Right cardiac atrium (tissue), 5 donors: ENCODE measurements around the gene SPATA1. TPM values are rescaled to one million over a fixed set of nuclear protein-coding genes. Genes with fewer than 3 reads are reported as not detected.
"Not testable (repeated sequence)": the region's sequence is repeated elsewhere in the genome, so short reads cannot be mapped to it uniquely, and the experiment has no call there.

ENCODE experiments used
- ATAC-seq, 2 donors: fragments of 200-7000 bp; cut with Tn5 transposase; one replicate each; pipeline versions ENCODE4 v1.8.0 to v1.9.1; 2020; ENCODE audit warnings: moderate library complexity in 2 of 2, mild to moderate bottlenecking in 1 of 2
- DNase-seq, 3 donors: peaks; one replicate each; pipeline ENCODE4 v3.0.0-alpha.2; 2020
- H3K27ac ChIP-seq: one replicate; pipeline ENCODE4 v1.5.1; 2013; ENCODE audit warnings: mild to moderate bottlenecking, low read length, control low read depth, moderate library complexity
- H3K27me3 ChIP-seq: one replicate; pipeline ENCODE4 v1.6.1; 2013; ENCODE audit not compliant: control insufficient read depth, insufficient read depth
- H3K4me1 ChIP-seq: one replicate; pipeline ENCODE4 v1.6.1; 2013; ENCODE audit warnings: low read length; ENCODE audit not compliant: control insufficient read depth, insufficient read depth
- H3K4me3 ChIP-seq: one replicate; pipeline ENCODE4 v1.5.1; 2013; ENCODE audit warnings: low read length, control low read depth
- H3K9me3 ChIP-seq: one replicate; pipeline ENCODE4 v1.6.1; 2013; ENCODE audit warnings: low read length; ENCODE audit not compliant: control insufficient read depth
- WGBS: extraction: QIAGEN DNeasy Blood & Tissue Kit; methylation state at CpG from one replicate; pipeline ENCODE4 v1.1.7; 2013; 5-methylcytosine and 5-hydroxymethylcytosine counted together
- intact Hi-C, 4 donors: fragments of 100-400 bp; cut with DNase I; formaldehyde crosslinking; loops; one replicate each; pipeline versions ENCODE4 v1.11.0 to v1.14.0; 2022 to 2023
- polyA plus RNA-seq: library from polyadenylated mRNA; stranded (reverse); fragments of 200-250 nt; gene quantifications from one replicate; pipeline ENCODE4 v1.2.3, GENCODE V29; 2013
- total RNA-seq, 4 donors: library from RNA; stranded (reverse); fragmentation: NEBNext Ultra II Directional; extraction: Animal tissue kit (Norgen Biotek cat#: 25700); gene quantifications; one replicate each; pipeline ENCODE4 v1.2.1, GENCODE V29; 2021
- donor health status: healthy with polysubstance abuse.
- donor health status: DM: no; HTN: yes; CAD: no.
- donor health status: DM: no; HTN: no; CAD: no.
- donor health status: DM: no; HTN: yes; CAD: no; lungs with severe emphysema.
- donor health status: DM: yes; HTN: yes; CAD: no.

Gene SPATA1
- total and polyA plus RNA-seq, 5 donors = 0.57 to 2.5 (median 1.4) TPM

- DNase-seq (no peak), ATAC-seq (peak; percentile 40 to 48)
- WGBS = 60% methylated on average over 1 of the region's 1 CpG
- intact Hi-C loops = no loop called here
- H3K4me3 ChIP-seq = no peak overlapping the region
- H3K27me3 ChIP-seq = no peaks in the 10 kb centered on the region
- no peaks in the 10 kb centered on the region for H3K9me3 ChIP-seq
- H3K4me1 ChIP-seq = no peaks in the 10 kb centered on the region
- H3K27ac ChIP-seq = no peak overlapping the region
These were observed 13.5 kb upstream of the SPATA1 start for GRCh38 chr1:84492726-84493125.

GRCh38 chr1:84493747-84494146 is 12.4 kb upstream of the SPATA1 start:
- Histone ChIP-seq H3K4me3 (no peak overlapping the region), H3K4me1 (no peaks in the 10 kb centered on the region), H3K27me3 (no peaks in the 10 kb centered on the region), H3K9me3 (no peaks in the 10 kb centered on the region), H3K27ac (no peak overlapping the region)
- 63% methylated on average over 1 of the region's 1 CpG for WGBS
- intact Hi-C loops = no loop called here
- ATAC-seq (no peak), DNase-seq (no peak)

- Histone ChIP-seq H3K9me3 (no peaks in the 10 kb centered on the region), H3K27me3 (no peaks in the 10 kb centered on the region), H3K4me1 (no peaks in the 10 kb centered on the region), H3K27ac (no peak overlapping the region), H3K4me3 (no peak overlapping the region)
- 84% methylated on average over 3 of the region's 3 CpGs for WGBS
- DNase-seq (no peak), ATAC-seq (no peak)
- intact Hi-C loops = no loop called here
These were observed 9.7 kb upstream of the SPATA1 start for GRCh38 chr1:84496498-84496897.

- no peak overlapping the region for H3K27ac ChIP-seq
- WGBS = 41% methylated on average over 2 of the region's 2 CpGs
- no peaks in the 10 kb centered on the region for H3K4me1 ChIP-seq
- no peaks in the 10 kb centered on the region for H3K27me3 ChIP-seq
- no peak for DNase-seq
- intact Hi-C loops = no loop called here
- H3K4me3 ChIP-seq = no peak overlapping the region
- no peak for ATAC-seq
- H3K9me3 ChIP-seq = no peaks in the 10 kb centered on the region
These were observed 8.4 kb upstream of the SPATA1 start for GRCh38 chr1:84497631-84498275.

GRCh38 chr1:84502927-84503326 is 3.3 kb upstream of the SPATA1 start:
- Histone ChIP-seq H3K4me1 (no peaks in the 10 kb centered on the region), H3K27me3 (no peaks in the 10 kb centered on the region), H3K9me3 (no peaks in the 10 kb centered on the region), H3K4me3 (peak overlapping the region; percentile 90), H3K27ac (no peak overlapping the region)
- DNase-seq (no peak), ATAC-seq (no peak)
- intact Hi-C loops = no loop called here
- 38% methylated on average over 5 of the region's 5 CpGs for WGBS

- no peaks in the 10 kb centered on the region for H3K4me1 ChIP-seq
- ATAC-seq = no peak
These were observed 1.4 kb upstream of the SPATA1 start for GRCh38 chr1:84504580-84505492.

GRCh38 chr1:84505493-84506001 is 639 bp upstream of the SPATA1 start:
- H3K4me3 ChIP-seq = peak overlapping the region; percentile 90
- H3K4me1 ChIP-seq = no peaks in the 10 kb centered on the region
- DNase-seq (peak; percentile 80 to 89 (median 89)), ATAC-seq (peak; percentile 80 to 83)
- intact Hi-C loops = no loop called here
- no peaks in the 10 kb centered on the region for H3K9me3 ChIP-seq
- no peaks in the 10 kb centered on the region for H3K27me3 ChIP-seq
- WGBS = under 1% methylated on average over 47 of the region's 47 CpGs
- H3K27ac ChIP-seq = peak overlapping the region; percentile 96

More at GRCh38 chr1:84504580-84505492, 1.4 kb upstream of the SPATA1 start:
- Histone ChIP-seq H3K27me3 (no peaks in the 10 kb centered on the region), H3K27ac (peak overlapping the region; percentile 96), H3K9me3 (no peaks in the 10 kb centered on the region), H3K4me3 (peak overlapping the region; percentile 90)
- no peak for DNase-seq
- intact Hi-C loops = no loop called here
- 6% methylated on average over 17 of the region's 17 CpGs for WGBS

GRCh38 chr1:84506729-84507453 is 705 bp downstream of the SPATA1 start:
- ATAC-seq (no peak), DNase-seq (no peak)
- WGBS = 15% methylated on average over 26 of the region's 26 CpGs
- H3K27ac ChIP-seq = peak overlapping the region; percentile 94
- intact Hi-C loops = no loop called here
- H3K4me3 ChIP-seq = peak overlapping the region; percentile 90
- no peaks in the 10 kb centered on the region for H3K9me3 ChIP-seq
- no peaks in the 10 kb centered on the region for H3K27me3 ChIP-seq
- no peaks in the 10 kb centered on the region for H3K4me1 ChIP-seq

- DNase-seq, H3K27me3 ChIP-seq, ATAC-seq, H3K27ac ChIP-seq, intact Hi-C loops, H3K4me3 ChIP-seq, H3K9me3 ChIP-seq, H3K4me1 ChIP-seq: not testable (repeated sequence)
- 90% methylated on average over 14 of the region's 14 CpGs for WGBS
These were observed 1.7 kb downstream of the SPATA1 start for GRCh38 chr1:84507887-84508286.

- Histone ChIP-seq H3K4me3 (no peak overlapping the region), H3K27me3 (no peaks in the 10 kb centered on the region), H3K27ac (no peak overlapping the region), H3K4me1 (no peaks in the 10 kb centered on the region), H3K9me3 (no peaks in the 10 kb centered on the region)
- WGBS = 99% methylated on average over 1 of the region's 1 CpG
- intact Hi-C loops = no loop called here
- no peak for ATAC-seq
- DNase-seq = no peak
These were observed 2.3 kb downstream of the SPATA1 start for GRCh38 chr1:84508510-84508909.

GRCh38 chr1:84509029-84509428 is 2.8 kb downstream of the SPATA1 start:
- Histone ChIP-seq H3K27me3 (no peaks in the 10 kb centered on the region), H3K4me3 (no peak overlapping the region), H3K4me1 (no peaks in the 10 kb centered on the region), H3K27ac (no peak overlapping the region), H3K9me3 (no peaks in the 10 kb centered on the region)
- DNase-seq (no peak), ATAC-seq (no peak)
- 97% methylated on average over 4 of the region's 4 CpGs for whole genome bisulfite sequencing
- intact Hi-C loops = no loop called here
